Measurements from ENCODE around the gene USH2A. TPM values are rescaled to one million over a fixed set of nuclear protein-coding genes. Genes with fewer than 3 reads are reported as not detected.
A peak's percentile ranks its signal among the peaks of the same experiment; 100 is the strongest.

USH2A gene
- total RNA-seq, 6 experiments from 2014 or later = 0.19 to 1.8 (median 0.81) TPM

GRCh38 chr1:215833941-215834729 is 589.1 kb downstream of the USH2A start:
- H3K9me3 ChIP-seq = no peaks in the 10 kb centered on the region
- DNase-seq (no peak), ATAC-seq (no peak)
- 77% methylated on average over 3 of the region's 3 CpGs for WGBS (ENCODE audit: insufficient coverage, low coverage, low lambda C conversion rate, missing lambda C conversion rate)
- no peaks in the 10 kb centered on the region for H3K27me3 ChIP-seq
- no peaks in the 10 kb centered on the region for H3K36me3 ChIP-seq
- no peak overlapping the region for H3K27ac ChIP-seq
- H3K4me3 ChIP-seq = no peak overlapping the region
- intact Hi-C loops (cut with DNase I) = no loop called here
- TF ChIP-seq CTCF (IDR thresholded peaks at IDR 0.05) (no peak), POLR2A (IDR thresholded peaks at IDR 0.05) (no peak)
- H3K4me1 ChIP-seq = no peaks in the 10 kb centered on the region

GRCh38 chr1:215830226-215830810 is 592.9 kb downstream of the USH2A start:
- H3K9me3 ChIP-seq = no peaks in the 10 kb centered on the region
- H3K4me3 ChIP-seq = no peak overlapping the region
- TF ChIP-seq CTCF (IDR thresholded peaks at IDR 0.05) (no peak), POLR2A (IDR thresholded peaks at IDR 0.05) (no peak)
- 62% methylated on average over 5 of the region's 7 CpGs for WGBS (ENCODE audit: insufficient coverage, low coverage, low lambda C conversion rate, missing lambda C conversion rate)
- H3K4me1 ChIP-seq = no peaks in the 10 kb centered on the region
- H3K27ac ChIP-seq = no peak overlapping the region
- DNase-seq (no peak), ATAC-seq (no peak)
- no peaks in the 10 kb centered on the region for H3K36me3 ChIP-seq
- H3K27me3 ChIP-seq = no peaks in the 10 kb centered on the region
- intact Hi-C loops (cut with DNase I) = no loop called here

- Histone ChIP-seq H3K36me3 (no peaks in the 10 kb centered on the region), H3K27ac (no peak overlapping the region), H3K9me3 (no peaks in the 10 kb centered on the region), H3K4me3 (no peak overlapping the region), H3K27me3 (no peaks in the 10 kb centered on the region), H3K4me1 (no peaks in the 10 kb centered on the region)
- intact Hi-C loops (cut with DNase I) = no loop called here
- DNase-seq = no peak
- ATAC-seq = no peak
- TF ChIP-seq CTCF (IDR thresholded peaks at IDR 0.05) (no peak), POLR2A (IDR thresholded peaks at IDR 0.05) (no peak)
These were observed 598.2 kb downstream of the USH2A start for GRCh38 chr1:215825056-215825455.

- ATAC-seq = peak in 3 of 4 donors; percentile 49 to 63 (median 53)
- Histone ChIP-seq H3K4me3 (no peak overlapping the region), H3K4me1 (no peaks in the 10 kb centered on the region), H3K27ac (no peak overlapping the region), H3K27me3 (no peaks in the 10 kb centered on the region), H3K36me3 (no peaks in the 10 kb centered on the region), H3K9me3 (no peaks in the 10 kb centered on the region)
- intact Hi-C loops (cut with DNase I) = no loop called here
- DNase-seq = no peak
- TF ChIP-seq CTCF (IDR thresholded peaks at IDR 0.05) (peak; percentile 46 to 64 (median 62)), POLR2A (IDR thresholded peaks at IDR 0.05) (no peak)
These were observed 599.0 kb downstream of the USH2A start for GRCh38 chr1:215824245-215824644.
